OCI-LY3 (cell line): ENCODE measurements around the gene OSCP1.
"Not testable (repeated sequence)": the region's sequence is repeated elsewhere in the genome, so short reads cannot be mapped to it uniquely, and the experiment has no call there.

Experiments used
- EZH2phosphoT487 ChIP-seq: fragments of 200-600 bp; shearing (Covaris generic); IDR thresholded peaks from 2 replicates; pipeline ENCODE4 v1.6.1; 2018; ENCODE audit warnings: antibody characterized with exemption, mixed run types, low read depth
- TF ChIP-seq, protein P1 (sequence below): fragments of 200-600, 300-600 bp; sonication (generic); IDR thresholded peaks from 2 replicates; pipeline ENCODE4 v1.5.1; 2014; ENCODE audit warnings: antibody characterized with exemption, low read length, low read depth

DNA sequence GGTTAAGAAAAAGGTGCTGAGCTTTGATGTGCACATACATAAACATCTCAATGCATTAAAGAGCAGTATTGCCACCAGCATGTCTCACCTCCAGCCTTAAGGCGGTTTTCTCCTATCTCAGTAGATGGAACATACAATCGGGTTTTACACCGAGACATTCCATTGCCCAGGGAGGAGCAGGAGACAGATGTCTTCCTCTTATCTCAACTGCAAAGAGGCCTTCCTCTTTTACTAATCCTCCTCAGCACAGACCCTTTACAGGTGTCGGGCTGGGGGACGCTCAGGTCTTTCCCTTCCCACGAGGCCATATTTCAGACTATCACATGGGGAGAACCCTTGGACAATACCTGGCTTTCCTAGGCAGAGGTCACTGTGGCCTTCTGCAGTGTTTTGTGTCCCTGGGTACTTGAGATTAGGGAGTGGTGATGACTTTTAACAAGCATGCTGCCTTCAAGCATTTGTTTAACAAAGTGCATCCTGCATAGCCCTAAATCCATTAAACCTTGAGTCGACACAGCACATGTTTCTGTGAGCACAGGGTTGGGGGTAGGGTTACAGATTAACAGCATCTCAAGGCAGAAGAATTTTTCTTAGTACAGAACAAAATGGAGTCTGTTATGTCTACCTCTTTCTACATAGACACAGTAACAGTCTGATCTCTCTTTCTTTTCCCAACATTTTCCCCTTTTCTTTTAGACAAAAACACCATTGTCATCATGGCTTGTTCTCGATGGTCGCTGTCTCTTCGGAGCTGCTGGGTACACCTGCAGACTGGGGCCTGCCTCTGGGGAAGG lies 39.2 kb upstream of the OSCP1 start:
- TF ChIP-seq EZH2phosphoT487 = not testable (repeated sequence)
- TF ChIP-seq, protein P1, sequence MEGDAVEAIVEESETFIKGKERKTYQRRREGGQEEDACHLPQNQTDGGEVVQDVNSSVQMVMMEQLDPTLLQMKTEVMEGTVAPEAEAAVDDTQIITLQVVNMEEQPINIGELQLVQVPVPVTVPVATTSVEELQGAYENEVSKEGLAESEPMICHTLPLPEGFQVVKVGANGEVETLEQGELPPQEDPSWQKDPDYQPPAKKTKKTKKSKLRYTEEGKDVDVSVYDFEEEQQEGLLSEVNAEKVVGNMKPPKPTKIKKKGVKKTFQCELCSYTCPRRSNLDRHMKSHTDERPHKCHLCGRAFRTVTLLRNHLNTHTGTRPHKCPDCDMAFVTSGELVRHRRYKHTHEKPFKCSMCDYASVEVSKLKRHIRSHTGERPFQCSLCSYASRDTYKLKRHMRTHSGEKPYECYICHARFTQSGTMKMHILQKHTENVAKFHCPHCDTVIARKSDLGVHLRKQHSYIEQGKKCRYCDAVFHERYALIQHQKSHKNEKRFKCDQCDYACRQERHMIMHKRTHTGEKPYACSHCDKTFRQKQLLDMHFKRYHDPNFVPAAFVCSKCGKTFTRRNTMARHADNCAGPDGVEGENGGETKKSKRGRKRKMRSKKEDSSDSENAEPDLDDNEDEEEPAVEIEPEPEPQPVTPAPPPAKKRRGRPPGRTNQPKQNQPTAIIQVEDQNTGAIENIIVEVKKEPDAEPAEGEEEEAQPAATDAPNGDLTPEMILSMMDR = not testable (repeated sequence)
